HG03108 (cell line): ENCODE data around the gene MYO1D.

Experiments
- ATAC-seq: cut with Tn5 transposase; IDR thresholded peaks from one replicate; pipeline ENCODE4 v1.9.1; 2021; ENCODE audit warnings: moderate library complexity; ENCODE audit not compliant: unreplicated experiment

MYO1D gene

GRCh38 chr17:32493976-32494513 lies 382.9 kb downstream of the MYO1D start:
- no peak for ATAC-seq

GRCh38 chr17:32493571-32493970 lies 383.4 kb downstream of the MYO1D start:
- no peak for ATAC-seq

GRCh38 chr17:32492648-32493289 lies 384.2 kb downstream of the MYO1D start:
- no peak for ATAC-seq

GRCh38 chr17:32492264-32492589 lies 384.7 kb downstream of the MYO1D start:
- no peak for ATAC-seq

- no peak for ATAC-seq
Measured at GRCh38 chr17:32491371-32492263, 385.3 kb downstream of the MYO1D start.

- ATAC-seq, result no peak
Measured at GRCh38 chr17:32490101-32490482, 386.8 kb downstream of the MYO1D start.

GRCh38 chr17:32489320-32490100 lies 387.4 kb downstream of the MYO1D start:
- no peak for ATAC-seq

- ATAC-seq, result no peak
Measured at GRCh38 chr17:32488604-32489180, 388.2 kb downstream of the MYO1D start.

GRCh38 chr17:32488177-32488542 lies 388.8 kb downstream of the MYO1D start:
- no peak for ATAC-seq

GRCh38 chr17:32487473-32488176 lies 389.3 kb downstream of the MYO1D start:
- peak; percentile 22 for ATAC-seq

GRCh38 chr17:32486701-32487472 lies 390.0 kb downstream of the MYO1D start, which contains the start of gene CDK5R1:
TSS of gene CDK5R1 (plus strand) at chr17:32486993. CDS start at chr17:32487621, 628 bp downstream.
- peak; percentile 38 for ATAC-seq

- peak; percentile 36 for ATAC-seq
Measured at GRCh38 chr17:32486111-32486700, 390.7 kb downstream of the MYO1D start.

GRCh38 chr17:32485261-32486110 lies 391.4 kb downstream of the MYO1D start:
- ATAC-seq, result no peak

- ATAC-seq, result no peak
Measured at GRCh38 chr17:32484628-32485027, 392.3 kb downstream of the MYO1D start.

GRCh38 chr17:32484041-32484461 lies 392.9 kb downstream of the MYO1D start:
- no peak for ATAC-seq

- ATAC-seq, result no peak
Measured at GRCh38 chr17:32483451-32484019, 393.4 kb downstream of the MYO1D start.

GRCh38 chr17:32482568-32483320 lies 394.2 kb downstream of the MYO1D start:
- no peak for ATAC-seq
